Measurements from ENCODE around the gene TSPO2. TPM values are rescaled to one million over a fixed set of nuclear protein-coding genes. Genes with fewer than 3 reads are reported as not detected.

TSPO2 gene
- total and polyA plus RNA-seq, 2 of the 13 experiments (the other 11 are each of a cell fraction or from before 2014, with no cell fraction given): 0.55 TPM; not detected in 1

DNA sequence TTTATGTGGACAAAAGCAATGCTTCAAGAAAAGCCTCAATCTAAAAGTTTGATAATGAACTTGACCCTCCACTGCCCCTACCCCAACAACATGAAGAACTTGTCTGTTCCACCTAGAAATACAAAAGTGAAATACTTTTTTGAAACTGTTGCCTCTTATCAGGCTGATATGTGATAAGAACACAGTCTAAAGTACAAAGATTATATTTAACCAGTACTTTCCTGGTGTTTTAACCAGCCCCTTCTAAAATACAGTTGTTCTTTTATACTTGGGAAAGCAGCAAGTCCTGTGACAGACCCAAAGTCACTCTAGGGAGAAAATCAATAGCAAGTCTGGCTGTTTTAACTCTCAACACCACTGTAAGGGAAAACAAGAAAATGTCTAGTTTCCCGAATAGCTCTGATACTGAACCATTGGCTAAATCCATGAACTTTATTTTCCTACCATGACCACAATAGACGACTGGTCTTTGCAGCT is 23.3 kb downstream of the TSPO2 start (continued):
- TF ChIP-seq, protein P1, sequence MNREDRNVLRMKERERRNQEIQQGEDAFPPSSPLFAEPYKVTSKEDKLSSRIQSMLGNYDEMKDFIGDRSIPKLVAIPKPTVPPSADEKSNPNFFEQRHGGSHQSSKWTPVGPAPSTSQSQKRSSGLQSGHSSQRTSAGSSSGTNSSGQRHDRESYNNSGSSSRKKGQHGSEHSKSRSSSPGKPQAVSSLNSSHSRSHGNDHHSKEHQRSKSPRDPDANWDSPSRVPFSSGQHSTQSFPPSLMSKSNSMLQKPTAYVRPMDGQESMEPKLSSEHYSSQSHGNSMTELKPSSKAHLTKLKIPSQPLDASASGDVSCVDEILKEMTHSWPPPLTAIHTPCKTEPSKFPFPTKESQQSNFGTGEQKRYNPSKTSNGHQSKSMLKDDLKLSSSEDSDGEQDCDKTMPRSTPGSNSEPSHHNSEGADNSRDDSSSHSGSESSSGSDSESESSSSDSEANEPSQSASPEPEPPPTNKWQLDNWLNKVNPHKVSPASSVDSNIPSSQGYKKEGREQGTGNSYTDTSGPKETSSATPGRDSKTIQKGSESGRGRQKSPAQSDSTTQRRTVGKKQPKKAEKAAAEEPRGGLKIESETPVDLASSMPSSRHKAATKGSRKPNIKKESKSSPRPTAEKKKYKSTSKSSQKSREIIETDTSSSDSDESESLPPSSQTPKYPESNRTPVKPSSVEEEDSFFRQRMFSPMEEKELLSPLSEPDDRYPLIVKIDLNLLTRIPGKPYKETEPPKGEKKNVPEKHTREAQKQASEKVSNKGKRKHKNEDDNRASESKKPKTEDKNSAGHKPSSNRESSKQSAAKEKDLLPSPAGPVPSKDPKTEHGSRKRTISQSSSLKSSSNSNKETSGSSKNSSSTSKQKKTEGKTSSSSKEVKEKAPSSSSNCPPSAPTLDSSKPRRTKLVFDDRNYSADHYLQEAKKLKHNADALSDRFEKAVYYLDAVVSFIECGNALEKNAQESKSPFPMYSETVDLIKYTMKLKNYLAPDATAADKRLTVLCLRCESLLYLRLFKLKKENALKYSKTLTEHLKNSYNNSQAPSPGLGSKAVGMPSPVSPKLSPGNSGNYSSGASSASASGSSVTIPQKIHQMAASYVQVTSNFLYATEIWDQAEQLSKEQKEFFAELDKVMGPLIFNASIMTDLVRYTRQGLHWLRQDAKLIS (CRISPR knock-in tag; IDR thresholded peaks at IDR 0.05): no peak
- TF ChIP-seq ZNF235 (CRISPR knock-in tag; IDR thresholded peaks at IDR 0.05; ENCODE audit: borderline replicate concordance): no peak
- no peak for TF ChIP-seq MEIS2 (CRISPR knock-in tag; IDR thresholded peaks at IDR 0.05)
- TF ChIP-seq ZNF317 (CRISPR knock-in tag; IDR thresholded peaks at IDR 0.05): peak; percentile 43; the same call in 1 of the 2 replicates
- TF ChIP-seq, protein P2, sequence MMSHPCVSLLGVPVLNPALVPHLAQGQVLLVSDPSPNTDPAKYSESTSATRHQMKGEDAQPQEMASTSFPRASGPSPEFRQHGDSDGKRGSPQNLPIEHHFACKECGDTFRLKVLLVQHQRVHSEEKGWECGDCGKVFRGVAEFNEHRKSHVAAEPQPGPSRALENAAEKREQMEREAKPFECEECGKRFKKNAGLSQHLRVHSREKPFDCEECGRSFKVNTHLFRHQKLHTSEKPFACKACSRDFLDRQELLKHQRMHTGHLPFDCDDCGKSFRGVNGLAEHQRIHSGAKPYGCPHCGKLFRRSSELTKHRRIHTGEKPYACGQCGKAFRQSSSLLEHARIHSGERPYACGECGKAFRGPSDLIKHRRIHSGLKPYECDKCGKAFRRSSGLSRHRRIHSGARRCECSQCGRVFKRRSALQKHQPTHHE (CRISPR knock-in tag; IDR thresholded peaks at IDR 0.05; ENCODE audit: borderline replicate concordance): no peak
- no peak for TF ChIP-seq XRCC5 (optimal IDR thresholded peaks at IDR 0.05; ENCODE audit: low read length)
- peak; percentile 96 for TF ChIP-seq FOXJ3 (CRISPR knock-in tag; IDR thresholded peaks at IDR 0.05; ENCODE audit: borderline replicate concordance)
- no peak for TF ChIP-seq ZNF160 (CRISPR knock-in tag; IDR thresholded peaks at IDR 0.05)
- TF ChIP-seq ZNF598 (CRISPR knock-in tag; IDR thresholded peaks at IDR 0.05; ENCODE audit: borderline replicate concordance): no peak
- TF ChIP-seq, protein P3, sequence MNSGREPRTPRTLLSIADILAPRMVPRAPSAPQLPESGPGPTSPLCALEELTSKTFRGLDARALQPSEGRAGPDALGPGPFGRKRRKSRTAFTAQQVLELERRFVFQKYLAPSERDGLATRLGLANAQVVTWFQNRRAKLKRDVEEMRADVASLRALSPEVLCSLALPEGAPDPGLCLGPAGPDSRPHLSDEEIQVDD (CRISPR knock-in tag; IDR thresholded peaks at IDR 0.05; ENCODE audit: borderline replicate concordance): no peak
- no peak for TF ChIP-seq ZNF180 (CRISPR knock-in tag; IDR thresholded peaks at IDR 0.05; ENCODE audit: borderline replicate concordance, low read depth)
- TF ChIP-seq BRD4 (CRISPR knock-in tag; IDR thresholded peaks at IDR 0.05): no peak
- TF ChIP-seq, protein P4, sequence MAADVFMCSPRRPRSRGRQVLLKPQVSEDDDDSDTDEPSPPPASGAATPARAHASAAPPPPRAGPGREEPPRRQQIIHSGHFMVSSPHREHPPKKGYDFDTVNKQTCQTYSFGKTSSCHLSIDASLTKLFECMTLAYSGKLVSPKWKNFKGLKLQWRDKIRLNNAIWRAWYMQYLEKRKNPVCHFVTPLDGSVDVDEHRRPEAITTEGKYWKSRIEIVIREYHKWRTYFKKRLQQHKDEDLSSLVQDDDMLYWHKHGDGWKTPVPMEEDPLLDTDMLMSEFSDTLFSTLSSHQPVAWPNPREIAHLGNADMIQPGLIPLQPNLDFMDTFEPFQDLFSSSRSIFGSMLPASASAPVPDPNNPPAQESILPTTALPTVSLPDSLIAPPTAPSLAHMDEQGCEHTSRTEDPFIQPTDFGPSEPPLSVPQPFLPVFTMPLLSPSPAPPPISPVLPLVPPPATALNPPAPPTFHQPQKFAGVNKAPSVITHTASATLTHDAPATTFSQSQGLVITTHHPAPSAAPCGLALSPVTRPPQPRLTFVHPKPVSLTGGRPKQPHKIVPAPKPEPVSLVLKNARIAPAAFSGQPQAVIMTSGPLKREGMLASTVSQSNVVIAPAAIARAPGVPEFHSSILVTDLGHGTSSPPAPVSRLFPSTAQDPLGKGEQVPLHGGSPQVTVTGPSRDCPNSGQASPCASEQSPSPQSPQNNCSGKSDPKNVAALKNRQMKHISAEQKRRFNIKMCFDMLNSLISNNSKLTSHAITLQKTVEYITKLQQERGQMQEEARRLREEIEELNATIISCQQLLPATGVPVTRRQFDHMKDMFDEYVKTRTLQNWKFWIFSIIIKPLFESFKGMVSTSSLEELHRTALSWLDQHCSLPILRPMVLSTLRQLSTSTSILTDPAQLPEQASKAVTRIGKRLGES (CRISPR knock-in tag; IDR thresholded peaks at IDR 0.05; ENCODE audit: borderline replicate concordance): no peak
- TF ChIP-seq ZNF709 (CRISPR knock-in tag; IDR thresholded peaks at IDR 0.05): no peak
- TF ChIP-seq, protein P5, sequence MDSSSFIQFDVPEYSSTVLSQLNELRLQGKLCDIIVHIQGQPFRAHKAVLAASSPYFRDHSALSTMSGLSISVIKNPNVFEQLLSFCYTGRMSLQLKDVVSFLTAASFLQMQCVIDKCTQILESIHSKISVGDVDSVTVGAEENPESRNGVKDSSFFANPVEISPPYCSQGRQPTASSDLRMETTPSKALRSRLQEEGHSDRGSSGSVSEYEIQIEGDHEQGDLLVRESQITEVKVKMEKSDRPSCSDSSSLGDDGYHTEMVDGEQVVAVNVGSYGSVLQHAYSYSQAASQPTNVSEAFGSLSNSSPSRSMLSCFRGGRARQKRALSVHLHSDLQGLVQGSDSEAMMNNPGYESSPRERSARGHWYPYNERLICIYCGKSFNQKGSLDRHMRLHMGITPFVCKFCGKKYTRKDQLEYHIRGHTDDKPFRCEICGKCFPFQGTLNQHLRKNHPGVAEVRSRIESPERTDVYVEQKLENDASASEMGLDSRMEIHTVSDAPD (CRISPR knock-in tag; IDR thresholded peaks at IDR 0.05): peak; percentile 76; the same call in 1 of the 2 replicates
- TF ChIP-seq ZNF138 (CRISPR knock-in tag; IDR thresholded peaks at IDR 0.05; ENCODE audit: low read depth): no peak
- no peak for TF ChIP-seq ZNF329 (CRISPR knock-in tag; IDR thresholded peaks at IDR 0.05; ENCODE audit: low read depth)
- TF ChIP-seq, protein P6, sequence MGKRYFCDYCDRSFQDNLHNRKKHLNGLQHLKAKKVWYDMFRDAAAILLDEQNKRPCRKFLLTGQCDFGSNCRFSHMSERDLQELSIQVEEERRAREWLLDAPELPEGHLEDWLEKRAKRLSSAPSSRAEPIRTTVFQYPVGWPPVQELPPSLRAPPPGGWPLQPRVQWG (CRISPR knock-in tag; IDR thresholded peaks at IDR 0.05; ENCODE audit: borderline replicate concordance, low read depth): no peak

All from HepG2 (cell line).